ENCODE data around the gene PIMREG. TPM values are rescaled to one million over a fixed set of nuclear protein-coding genes. Genes with fewer than 3 reads are reported as not detected.
"Not testable (repeated sequence)": the region's sequence is repeated elsewhere in the genome, so short reads cannot be mapped to it uniquely, and the experiment has no call there.

The PIMREG gene
- total RNA-seq, 2 donors from 2014 or later = 3.9 to 9.2 TPM

DNA sequence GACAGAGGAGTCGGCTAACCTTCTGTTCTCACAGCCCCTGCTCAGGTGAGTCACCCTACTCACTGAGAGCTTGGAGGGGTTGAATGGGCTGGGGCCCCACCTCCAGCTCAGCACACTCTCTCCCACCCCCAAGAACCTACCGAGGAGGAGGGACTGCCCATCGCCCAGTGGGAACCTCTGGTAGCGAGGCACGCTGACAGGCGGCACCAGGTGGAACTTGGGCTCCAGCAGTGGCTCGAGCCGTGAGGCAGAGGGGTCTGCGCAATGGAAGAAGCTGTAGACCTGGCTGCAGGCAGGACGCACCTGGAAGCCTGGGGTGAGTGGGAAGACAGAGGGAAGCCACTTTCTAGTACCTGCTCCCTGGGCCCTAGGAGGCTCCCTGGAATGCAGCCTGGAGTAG lies 28.3 kb downstream of the PIMREG start:
- Mint-ChIP-seq H3K36me3 (no peaks in the 10 kb centered on the region), H3K27me3 (peaks cover 4 to 9% of the 10 kb centered on the region in 2 donors), H3K9me3 (no peaks in the 10 kb centered on the region), H3K4me1 (ENCODE audit: low read depth in 2 of 2) (peaks cover 0 to 4% of the 10 kb centered on the region in 2 donors), H3K27ac (no peak overlapping the region), H3K4me3 (no peak overlapping the region)
- ATAC-seq (no peak), DNase-seq (ENCODE audit: low spot score) (no peak)

DNA sequence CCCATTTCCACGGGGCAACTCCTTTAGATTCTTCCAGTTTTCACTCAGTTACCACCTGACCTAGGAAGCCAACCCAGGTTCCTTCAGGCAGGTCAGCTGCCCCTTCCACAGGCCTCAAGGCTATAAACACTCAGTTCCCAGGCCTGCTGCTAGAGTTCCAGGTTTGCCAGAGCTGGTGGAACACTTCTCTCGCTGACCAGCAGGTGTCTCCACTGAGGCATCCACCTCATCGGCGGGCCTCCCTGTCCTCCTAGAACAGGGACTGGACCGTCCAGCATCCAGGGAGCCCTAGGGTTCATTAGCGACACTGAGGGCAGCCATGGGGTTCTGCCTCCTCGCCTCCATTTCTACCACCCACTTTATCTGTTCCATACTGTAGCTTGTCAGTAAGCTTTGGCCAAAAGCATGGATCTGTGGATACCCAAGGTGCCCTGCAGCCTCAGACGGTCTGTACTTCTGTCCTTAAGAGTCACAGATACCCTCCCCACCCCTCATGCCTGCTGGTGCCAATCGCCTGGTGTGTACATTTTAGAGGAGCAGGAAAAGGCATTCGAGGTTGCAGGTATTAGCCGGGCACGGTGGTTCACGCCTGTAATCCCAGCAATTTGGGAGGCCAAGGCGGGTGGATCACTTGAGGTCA lies 29.0 kb downstream of the PIMREG start:
- Mint-ChIP-seq H3K27ac (no peak overlapping the region), H3K36me3 (no peaks in the 10 kb centered on the region), H3K27me3 (peaks cover 4 to 9% of the 10 kb centered on the region in 2 donors), H3K9me3 (no peaks in the 10 kb centered on the region), H3K4me1 (ENCODE audit: low read depth in 2 of 2) (peaks cover 0 to 4% of the 10 kb centered on the region in 2 donors), H3K4me3 (no peak overlapping the region)
- ATAC-seq (peak; percentile 48 to 58), DNase-seq (ENCODE audit: low spot score) (peak; percentile 69)

DNA sequence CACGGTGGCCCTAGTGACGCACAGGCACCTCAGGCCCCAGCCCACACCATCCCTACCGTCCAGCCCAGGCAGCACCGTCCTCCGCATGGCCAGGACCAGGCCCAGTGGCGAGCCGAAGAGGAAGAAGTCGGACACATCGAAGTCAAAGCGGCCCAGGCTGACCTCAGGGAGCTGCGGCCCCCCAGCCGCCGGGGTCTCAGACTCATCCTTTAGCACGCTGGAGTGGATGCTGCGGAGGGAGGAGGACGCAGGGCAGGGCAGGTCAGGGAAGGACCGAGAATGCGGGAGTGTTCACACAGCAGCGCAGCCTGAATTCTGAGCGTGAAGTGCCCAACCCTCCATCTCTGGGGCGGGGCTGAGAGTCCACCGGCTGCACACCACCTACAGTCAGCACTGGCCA lies 30.1 kb downstream of the PIMREG start:
- no peak for DNase-seq (ENCODE audit: low spot score)

DNA sequence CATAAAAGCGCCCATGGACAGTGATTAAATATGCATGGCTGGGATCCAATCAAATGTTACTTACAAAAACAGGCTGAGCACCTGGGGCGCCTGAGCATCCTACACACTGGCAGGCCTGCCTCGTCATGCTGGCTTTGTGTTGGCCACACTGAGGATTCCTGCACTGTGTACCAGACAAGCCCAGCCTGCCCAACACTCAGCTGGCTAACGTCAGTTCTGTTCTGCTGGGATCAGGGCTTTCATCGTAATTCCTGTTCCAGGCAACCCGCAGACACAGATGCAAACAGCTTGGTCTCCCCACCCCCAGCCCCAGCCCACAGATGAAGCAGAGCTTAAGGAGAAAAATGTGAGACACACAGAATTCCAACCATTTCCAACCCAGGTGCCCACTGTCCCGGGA lies 30.7 kb downstream of the PIMREG start:
- Mint-ChIP-seq H3K36me3 (no peaks in the 10 kb centered on the region), H3K4me1 (ENCODE audit: low read depth in 2 of 2) (peaks cover 0 to 4% of the 10 kb centered on the region in 2 donors), H3K4me3 (no peak overlapping the region), H3K27ac (no peak overlapping the region), H3K9me3 (no peaks in the 10 kb centered on the region), H3K27me3 (peaks cover 0 to 2% of the 10 kb centered on the region in 2 donors)
- DNase-seq (ENCODE audit: low spot score) = no peak
- ATAC-seq = no peak

More for the DNA sequence above, 30.1 kb downstream of the PIMREG start:
- Mint-ChIP-seq H3K36me3 (no peaks in the 10 kb centered on the region), H3K4me3 (no peak overlapping the region), H3K9me3 (no peaks in the 10 kb centered on the region), H3K4me1 (ENCODE audit: low read depth in 2 of 2) (peaks cover 0 to 4% of the 10 kb centered on the region in 2 donors), H3K27ac (no peak overlapping the region), H3K27me3 (peaks cover 0 to 2% of the 10 kb centered on the region in 2 donors)
- no peak for ATAC-seq

DNA sequence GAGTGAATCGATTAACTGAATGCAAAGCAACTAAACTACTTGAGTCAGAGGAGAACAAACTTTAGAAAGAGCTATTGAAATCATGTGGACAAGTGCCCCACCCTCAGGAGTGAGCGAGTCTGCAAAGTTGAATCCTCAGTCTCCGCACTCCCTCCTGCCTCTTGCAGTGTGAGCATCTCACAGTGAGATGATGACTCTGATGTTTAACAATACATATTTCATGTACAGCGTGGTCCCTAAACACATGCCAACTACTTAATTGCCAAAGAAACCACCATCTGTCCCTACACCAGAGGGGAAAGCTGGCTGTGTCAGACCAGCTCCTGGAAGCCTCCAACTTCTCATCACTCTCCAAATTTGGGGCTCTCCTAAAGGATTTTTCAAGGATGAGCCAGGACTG lies 31.2 kb downstream of the PIMREG start:
- no peak for ATAC-seq

DNA sequence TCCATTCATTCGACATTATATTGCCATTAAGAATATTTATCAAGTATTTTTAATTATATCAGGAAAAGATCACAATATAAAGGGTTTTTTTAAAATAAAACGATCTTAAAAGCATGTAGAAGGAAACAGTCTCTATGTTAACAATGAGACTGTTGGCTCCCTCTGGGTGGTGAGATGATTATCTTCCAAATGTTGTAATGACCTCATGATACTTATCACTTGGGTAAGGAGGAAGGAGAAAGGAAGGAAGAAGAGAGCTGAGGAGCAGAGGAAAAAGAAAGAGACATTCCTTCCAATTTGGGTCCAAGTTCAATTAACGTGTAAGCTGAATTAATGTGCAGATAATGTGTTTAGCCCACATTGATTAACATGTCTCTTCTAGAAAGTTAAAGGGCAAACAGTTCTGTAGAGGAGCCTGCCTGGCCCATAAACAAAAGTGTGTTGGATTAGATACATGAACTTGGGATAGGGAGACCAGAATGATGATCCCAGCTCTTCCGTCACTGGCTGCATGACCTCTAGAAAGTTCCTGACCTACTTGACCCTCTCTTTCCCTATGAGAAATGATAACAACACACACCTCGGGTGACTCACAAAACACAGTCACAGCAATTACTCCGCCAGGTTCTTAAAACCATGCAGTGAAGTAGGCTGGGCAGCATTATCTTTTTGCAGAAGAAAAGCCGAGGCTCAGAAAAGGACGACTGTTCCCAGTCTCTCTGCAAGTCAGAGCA lies 32.0 kb downstream of the PIMREG start:
- Mint-ChIP-seq H3K4me3 (no peak overlapping the region), H3K27ac (no peak overlapping the region)

More for the DNA sequence above, 31.2 kb downstream of the PIMREG start:
- H3K27me3 Mint-ChIP-seq = peaks cover 0 to 2% of the 10 kb centered on the region in 2 donors
- no peak overlapping the region for H3K4me3 Mint-ChIP-seq
- H3K27ac Mint-ChIP-seq = no peak overlapping the region
- no peak for DNase-seq (ENCODE audit: low spot score)
- no peaks in the 10 kb centered on the region for H3K9me3 Mint-ChIP-seq
- H3K36me3 Mint-ChIP-seq = no peaks in the 10 kb centered on the region
- H3K4me1 Mint-ChIP-seq (ENCODE audit: low read depth in 2 of 2) = peaks cover 0 to 4% of the 10 kb centered on the region in 2 donors

DNA sequence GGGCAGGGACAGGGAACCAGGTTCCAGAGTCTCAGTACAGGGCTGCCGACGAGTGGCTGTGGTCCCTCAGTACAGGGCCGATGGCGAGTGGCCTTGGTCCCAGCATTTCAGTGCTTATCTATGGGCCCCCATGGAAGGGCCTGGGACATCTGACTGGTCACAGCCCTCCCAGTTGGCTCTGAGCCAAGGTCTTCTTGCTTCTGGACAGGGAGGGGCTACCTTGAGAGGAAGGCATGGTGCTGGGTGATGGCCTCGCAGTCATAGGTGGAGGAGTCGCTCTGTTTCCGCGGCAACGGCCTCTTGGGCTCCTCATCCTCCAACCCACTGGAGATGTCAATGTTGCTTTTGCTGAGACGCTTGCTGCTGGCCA lies 32.5 kb downstream of the PIMREG start:
- DNase-seq (ENCODE audit: low spot score) (no peak), ATAC-seq (no peak)
- Mint-ChIP-seq H3K4me3 (no peak overlapping the region), H3K4me1 (ENCODE audit: low read depth in 2 of 2) (peaks cover 0 to 4% of the 10 kb centered on the region in 2 donors), H3K27me3 (peaks cover 2 to 7% of the 10 kb centered on the region in 2 donors), H3K36me3 (no peaks in the 10 kb centered on the region), H3K9me3 (no peaks in the 10 kb centered on the region), H3K27ac (no peak overlapping the region)

More for the DNA sequence above, 32.0 kb downstream of the PIMREG start:
- Mint-ChIP-seq H3K27me3 (peaks cover 1 to 2% of the 10 kb centered on the region in 2 donors), H3K4me1 (ENCODE audit: low read depth in 2 of 2) (peaks cover 0 to 4% of the 10 kb centered on the region in 2 donors), H3K36me3 (no peaks in the 10 kb centered on the region), H3K9me3 (no peaks in the 10 kb centered on the region)
- no peak for ATAC-seq
- DNase-seq (ENCODE audit: low spot score) = no peak

DNA sequence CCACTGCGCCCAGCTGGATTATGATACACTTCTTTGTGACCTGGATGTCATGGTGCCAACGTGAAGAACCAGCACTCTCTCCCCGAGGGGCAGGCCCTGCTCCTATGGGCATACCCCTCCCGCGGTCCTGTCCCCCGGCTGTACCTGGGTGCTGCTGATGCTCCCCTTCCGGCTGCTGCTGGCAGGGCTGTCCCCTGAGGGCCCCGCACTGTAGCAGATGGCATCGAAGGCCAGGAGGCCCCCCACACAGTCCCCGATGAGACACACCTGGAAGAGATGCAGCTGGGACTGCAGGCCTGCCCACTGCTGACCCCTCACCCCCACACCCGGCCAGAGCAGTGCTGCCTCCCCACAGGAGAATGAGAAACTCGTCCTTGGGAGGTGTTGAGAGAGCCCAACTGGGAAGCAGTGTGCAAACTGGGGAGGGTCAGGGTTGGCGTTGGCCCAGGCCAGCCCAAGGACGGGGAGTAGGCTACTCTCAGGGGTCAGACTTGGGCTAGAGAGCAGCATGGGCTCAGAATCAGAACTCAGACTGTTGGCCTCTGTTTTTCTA lies 33.7 kb downstream of the PIMREG start:
- Mint-ChIP-seq H3K36me3 (no peaks in the 10 kb centered on the region), H3K4me1 (ENCODE audit: low read depth in 2 of 2) (peaks cover 0 to 4% of the 10 kb centered on the region in 2 donors), H3K27ac (no peak overlapping the region), H3K27me3 (peaks cover 2 to 9% of the 10 kb centered on the region in 2 donors), H3K9me3 (no peaks in the 10 kb centered on the region), H3K4me3 (no peak overlapping the region)
- DNase-seq (ENCODE audit: low spot score) (no peak), ATAC-seq (no peak)

DNA sequence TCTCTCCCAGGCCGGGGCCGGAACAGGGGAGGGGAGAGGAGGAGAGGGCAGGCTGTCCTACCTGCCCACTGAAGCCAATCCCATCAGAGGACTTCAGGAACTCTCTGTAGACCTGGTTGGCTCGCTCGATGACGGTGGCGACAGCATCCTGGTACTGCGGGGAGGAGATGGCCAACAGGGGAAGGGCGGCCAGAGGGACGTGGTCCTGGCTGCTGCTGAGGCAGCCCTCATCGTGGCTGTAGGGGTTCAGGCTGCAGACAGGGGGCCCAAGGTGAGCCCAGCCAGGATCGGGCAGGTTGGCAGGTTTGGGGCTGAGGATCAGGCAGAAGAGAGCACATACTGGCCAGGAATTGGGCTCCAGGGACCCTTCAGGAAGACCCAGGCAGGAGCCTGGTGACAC lies 34.2 kb downstream of the PIMREG start:
- DNase-seq (ENCODE audit: low spot score) = no peak
- peaks cover 0 to 9% of the 10 kb centered on the region in 2 donors for H3K27me3 Mint-ChIP-seq
- no peak overlapping the region for H3K27ac Mint-ChIP-seq
- no peaks in the 10 kb centered on the region for H3K9me3 Mint-ChIP-seq
- ATAC-seq = peak in 1 of 2 donors; percentile 3
- H3K4me3 Mint-ChIP-seq = no peak overlapping the region
- H3K4me1 Mint-ChIP-seq (ENCODE audit: low read depth in 2 of 2) = no peaks in the 10 kb centered on the region
- H3K36me3 Mint-ChIP-seq = no peaks in the 10 kb centered on the region

DNA sequence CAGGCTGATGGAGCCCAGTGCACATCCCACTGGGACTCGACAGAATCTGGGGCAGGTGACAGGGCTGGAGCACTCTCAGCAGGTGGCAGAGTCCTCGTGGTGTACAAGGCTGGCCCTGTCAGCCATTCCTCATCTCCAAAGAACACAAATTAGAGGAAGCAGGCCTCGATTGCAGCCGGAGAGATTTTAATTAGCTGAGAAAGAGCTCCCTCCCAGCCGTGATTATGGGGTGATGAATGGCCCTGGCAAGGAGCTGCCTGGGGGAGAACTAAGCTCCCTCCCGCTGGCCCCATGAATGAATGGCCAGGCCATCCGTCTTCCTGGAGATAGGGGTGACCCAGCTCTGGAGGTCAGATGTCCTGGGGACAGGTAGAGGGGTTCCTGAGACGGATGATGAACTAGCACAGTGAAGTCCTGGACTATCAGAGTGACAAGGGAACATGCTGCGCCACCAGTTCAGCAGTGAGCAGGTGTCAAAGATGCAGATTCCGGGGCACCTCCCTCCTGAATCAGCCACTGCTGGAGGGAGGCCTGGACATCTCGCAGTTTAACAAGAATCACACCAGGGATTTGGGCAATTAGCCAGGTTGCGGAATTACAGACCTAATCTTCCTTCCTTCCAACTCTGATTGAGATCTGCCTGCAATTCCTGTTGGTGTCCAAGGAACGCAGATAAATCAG lies 35.5 kb downstream of the PIMREG start:
- Mint-ChIP-seq H3K4me3 (no peak overlapping the region), H3K9me3 (no peaks in the 10 kb centered on the region), H3K27ac (no peak overlapping the region), H3K36me3 (no peaks in the 10 kb centered on the region), H3K27me3 (peaks cover 0 to 9% of the 10 kb centered on the region in 2 donors), H3K4me1 (ENCODE audit: low read depth in 2 of 2) (no peaks in the 10 kb centered on the region)
- DNase-seq (ENCODE audit: low spot score) (no peak), ATAC-seq (no peak)

DNA sequence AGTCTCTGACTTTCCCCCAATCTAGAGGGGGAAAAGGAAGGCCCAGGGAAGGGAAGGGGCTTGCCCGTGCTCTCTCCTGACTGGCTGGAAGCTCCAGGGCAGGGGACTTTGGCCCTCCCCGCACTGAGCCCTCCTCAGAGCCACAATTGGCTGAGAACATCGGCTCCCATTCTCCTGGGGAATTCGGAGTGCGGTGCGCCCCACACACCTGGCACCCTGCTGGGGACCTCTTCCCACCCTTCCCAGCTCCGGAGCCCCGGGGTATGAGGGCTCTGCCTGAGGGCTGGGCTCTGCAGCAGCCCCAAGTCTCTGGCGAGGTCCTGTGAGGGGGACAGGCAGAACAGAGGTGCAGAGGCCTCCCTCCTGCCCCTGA lies 36.0 kb downstream of the PIMREG start:
- DNase-seq (ENCODE audit: low spot score) = no peak
- Mint-ChIP-seq H3K9me3 (no peaks in the 10 kb centered on the region), H3K4me1 (ENCODE audit: low read depth in 2 of 2) (no peaks in the 10 kb centered on the region), H3K27ac (no peak overlapping the region), H3K36me3 (no peaks in the 10 kb centered on the region), H3K27me3 (peaks cover 0 to 9% of the 10 kb centered on the region in 2 donors), H3K4me3 (no peak overlapping the region)
- ATAC-seq = no peak

DNA sequence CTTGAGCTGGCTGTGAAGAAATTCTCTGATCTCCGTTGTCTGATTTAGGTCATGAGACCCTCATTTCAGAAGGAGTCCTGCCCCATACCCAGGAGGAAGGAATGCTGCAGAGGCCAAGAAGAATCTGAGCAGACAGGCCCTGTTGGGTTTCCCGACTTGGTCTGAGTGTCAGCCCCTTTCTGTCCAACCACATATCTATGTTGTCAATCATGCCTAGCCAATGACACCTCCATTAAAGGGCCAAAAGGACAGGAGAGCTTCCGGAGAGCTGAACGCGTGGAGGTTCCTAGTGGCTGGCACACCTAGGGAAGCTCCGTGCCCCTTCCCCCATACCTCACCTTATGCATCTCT lies 37.8 kb downstream of the PIMREG start:
- DNase-seq (ENCODE audit: low spot score) (no peak), ATAC-seq (no peak)
- peaks cover 0 to 9% of the 10 kb centered on the region in 2 donors for H3K27me3 Mint-ChIP-seq
- no peak overlapping the region for H3K27ac Mint-ChIP-seq
- no peaks in the 10 kb centered on the region for H3K4me1 Mint-ChIP-seq (ENCODE audit: low read depth in 2 of 2)
- no peaks in the 10 kb centered on the region for H3K9me3 Mint-ChIP-seq
- no peak overlapping the region for H3K4me3 Mint-ChIP-seq
- H3K36me3 Mint-ChIP-seq = no peaks in the 10 kb centered on the region

DNA sequence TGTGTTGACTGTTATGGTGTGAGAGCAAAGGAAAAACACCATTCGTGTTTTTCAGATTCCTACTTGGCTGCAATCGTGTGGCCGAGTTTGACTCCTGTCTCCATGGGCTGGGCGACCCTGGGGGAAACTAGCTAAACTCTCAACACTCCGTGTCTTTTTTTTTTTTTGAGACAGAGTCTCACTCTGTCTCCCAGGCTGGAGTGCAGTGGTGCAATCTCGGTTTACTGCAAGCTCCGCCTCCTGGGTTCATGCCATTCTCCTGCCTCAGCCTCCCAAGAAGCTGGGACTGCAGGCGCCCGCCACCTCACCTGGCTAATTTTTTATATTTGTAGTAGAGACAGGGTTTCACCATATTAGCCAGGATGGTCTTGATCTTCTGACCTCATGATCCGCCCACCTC lies 38.5 kb downstream of the PIMREG start:
- not testable (repeated sequence) for H3K27me3 Mint-ChIP-seq; H3K9me3 Mint-ChIP-seq; H3K4me3 Mint-ChIP-seq; ATAC-seq; H3K4me1 Mint-ChIP-seq (ENCODE audit: low read depth in 2 of 2); H3K36me3 Mint-ChIP-seq; H3K27ac Mint-ChIP-seq; DNase-seq (ENCODE audit: low spot score)

DNA sequence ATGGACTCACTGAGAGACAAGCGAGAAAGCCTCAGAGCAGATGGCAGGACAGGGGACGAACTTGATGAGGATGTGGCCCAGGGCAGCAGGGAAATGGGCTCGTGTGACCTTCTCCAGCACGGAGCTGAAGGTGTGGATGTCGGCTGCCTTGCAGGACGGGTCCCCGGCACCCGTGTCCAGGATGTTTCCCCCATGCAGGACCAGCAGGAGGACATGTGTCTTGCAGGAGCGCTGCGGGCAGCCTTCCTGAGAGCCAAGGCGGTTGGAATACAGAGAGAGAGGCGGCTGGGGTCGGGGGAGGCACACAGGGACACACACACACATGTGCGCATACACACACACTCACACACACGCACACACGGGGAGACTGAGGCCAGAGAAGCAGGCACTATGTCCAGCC lies 39.3 kb downstream of the PIMREG start:
- H3K4me3 Mint-ChIP-seq = no peak overlapping the region
- H3K27ac Mint-ChIP-seq = no peak overlapping the region
- DNase-seq (ENCODE audit: low spot score) (no peak), ATAC-seq (no peak)
- H3K9me3 Mint-ChIP-seq = no peaks in the 10 kb centered on the region
- peaks cover 0 to 9% of the 10 kb centered on the region in 2 donors for H3K27me3 Mint-ChIP-seq
- no peaks in the 10 kb centered on the region for H3K36me3 Mint-ChIP-seq
- no peaks in the 10 kb centered on the region for H3K4me1 Mint-ChIP-seq (ENCODE audit: low read depth in 2 of 2)

All from natural killer cell treated with Interleukin-12 subunit alpha and Interleukin-12 subunit beta and Interleukin-15 and Interleukin-18, amount 100 ng/mL, for 72 hours (primary cell).